KOPT-K1 (cell line): ENCODE measurements around the gene BNIP3.
"Not testable (repeated sequence)": the region's sequence is repeated elsewhere in the genome, so short reads cannot be mapped to it uniquely, and the experiment has no call there.

Experiments used
- H3K27ac ChIP-seq: fragments of 200-600 bp; sonication (generic); 2 replicates; pipeline ENCODE4 v1.5.1; 2016; ENCODE audit warnings: antibody characterized with exemption, mild to moderate bottlenecking, low read depth, low read length; ENCODE audit not compliant: poor library complexity, severe bottlenecking
- H3K36me3 ChIP-seq: fragments of 200-600 bp; sonication (generic); 2 replicates; pipeline ENCODE4 v1.5.1; 2017; ENCODE audit warnings: antibody characterized with exemption, mild to moderate bottlenecking, low read length, moderate library complexity; ENCODE audit not compliant: insufficient read depth
- H3K9me3 ChIP-seq: fragments of 200-600 bp; sonication (generic); 2 replicates; pipeline ENCODE4 v1.5.1; 2017; ENCODE audit warnings: antibody characterized with exemption, low read length, mild to moderate bottlenecking; ENCODE audit not compliant: insufficient read depth, poor library complexity, severe bottlenecking

BNIP3 gene

DNA sequence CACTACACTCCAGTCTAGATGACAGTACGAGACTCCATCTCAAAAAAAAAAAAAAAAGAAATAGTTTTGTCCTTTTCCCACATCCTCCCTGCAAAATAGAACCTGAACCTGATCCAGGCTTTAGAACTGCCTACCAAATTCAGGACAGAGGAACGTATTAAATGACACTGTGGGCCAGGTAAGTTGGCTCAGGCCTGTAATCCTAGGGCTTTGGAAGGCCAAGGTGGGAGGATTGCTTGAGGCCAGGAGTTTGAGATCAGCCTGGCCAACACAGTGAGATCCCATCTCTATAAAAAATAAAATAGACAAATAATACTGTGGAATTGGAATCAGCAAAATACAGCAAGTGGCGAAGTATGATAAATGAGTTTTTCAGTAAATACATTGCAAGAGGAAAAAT is 10.0 kb upstream of the BNIP3 start:
- H3K36me3 ChIP-seq, result no peaks in the 10 kb centered on the region

GRCh38 chr10:131987786-131988185 is 6.1 kb upstream of the BNIP3 start:
- peaks cover 22% of the 10 kb centered on the region for H3K9me3 ChIP-seq
- not testable (repeated sequence) for H3K27ac ChIP-seq, H3K36me3 ChIP-seq

More for the DNA sequence above, 10.0 kb upstream of the BNIP3 start:
- Histone ChIP-seq H3K9me3 (peaks cover 7% of the 10 kb centered on the region), H3K27ac (no peak overlapping the region)

DNA sequence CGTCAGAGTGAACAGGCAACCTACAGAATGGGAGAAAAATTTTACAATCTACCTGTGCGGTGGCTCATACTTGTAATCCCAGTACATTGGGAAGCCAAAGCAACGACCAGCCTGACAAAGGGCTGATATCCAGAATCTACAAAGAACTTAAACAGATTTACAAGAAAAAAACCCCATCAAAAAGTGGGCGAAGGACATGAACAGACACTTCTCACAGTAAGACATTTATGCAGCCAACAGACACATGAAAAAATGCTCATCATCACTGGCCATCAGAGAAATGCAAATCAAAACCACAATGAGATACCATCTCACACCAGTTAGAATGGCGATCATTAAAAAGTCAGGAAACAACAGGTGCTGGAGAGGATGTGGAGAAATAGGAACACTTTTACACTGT is 5.6 kb upstream of the BNIP3 start:
- not testable (repeated sequence) for H3K27ac ChIP-seq, H3K36me3 ChIP-seq
- H3K9me3 ChIP-seq, result peaks cover 22% of the 10 kb centered on the region

- peaks cover 22% of the 10 kb centered on the region for H3K9me3 ChIP-seq
- H3K36me3 ChIP-seq, H3K27ac ChIP-seq: not testable (repeated sequence)
Measured at GRCh38 chr10:131986851-131987250, 5.1 kb upstream of the BNIP3 start.

DNA sequence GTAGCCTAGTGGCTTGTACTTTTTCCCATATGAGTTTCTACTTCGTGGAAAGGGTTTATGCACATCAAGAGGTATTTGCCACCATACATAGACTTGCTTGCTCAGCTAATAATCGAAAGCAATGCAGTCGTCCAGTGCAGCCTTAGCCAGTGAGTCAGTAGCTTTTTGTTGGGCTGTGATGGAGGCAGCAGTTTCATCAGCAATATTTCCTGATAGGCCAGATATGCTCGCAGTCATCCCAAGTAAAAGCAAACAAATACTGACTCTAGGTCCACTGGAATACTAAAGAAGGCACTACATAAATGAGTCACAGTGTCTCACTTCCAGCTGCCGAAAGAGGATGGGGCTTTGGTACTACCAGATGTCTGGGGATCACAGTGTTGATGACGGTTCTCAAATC is 2.1 kb upstream of the BNIP3 start:
- Histone ChIP-seq H3K9me3 (peaks cover 22% of the 10 kb centered on the region), H3K36me3 (peaks cover 11% of the 10 kb centered on the region), H3K27ac (no peak overlapping the region)

- peaks cover 22% of the 10 kb centered on the region for H3K9me3 ChIP-seq
- peaks cover 21% of the 10 kb centered on the region for H3K36me3 ChIP-seq
- H3K27ac ChIP-seq, result peak overlapping the region; percentile 56
Measured at GRCh38 chr10:131982796-131983195, 1.1 kb upstream of the BNIP3 start.

- peaks cover 20% of the 10 kb centered on the region for H3K9me3 ChIP-seq
- peak overlapping the region; percentile 56 for H3K27ac ChIP-seq
- peaks cover 26% of the 10 kb centered on the region for H3K36me3 ChIP-seq
Measured at GRCh38 chr10:131982185-131982756, 548 bp upstream of the BNIP3 start.

DNA sequence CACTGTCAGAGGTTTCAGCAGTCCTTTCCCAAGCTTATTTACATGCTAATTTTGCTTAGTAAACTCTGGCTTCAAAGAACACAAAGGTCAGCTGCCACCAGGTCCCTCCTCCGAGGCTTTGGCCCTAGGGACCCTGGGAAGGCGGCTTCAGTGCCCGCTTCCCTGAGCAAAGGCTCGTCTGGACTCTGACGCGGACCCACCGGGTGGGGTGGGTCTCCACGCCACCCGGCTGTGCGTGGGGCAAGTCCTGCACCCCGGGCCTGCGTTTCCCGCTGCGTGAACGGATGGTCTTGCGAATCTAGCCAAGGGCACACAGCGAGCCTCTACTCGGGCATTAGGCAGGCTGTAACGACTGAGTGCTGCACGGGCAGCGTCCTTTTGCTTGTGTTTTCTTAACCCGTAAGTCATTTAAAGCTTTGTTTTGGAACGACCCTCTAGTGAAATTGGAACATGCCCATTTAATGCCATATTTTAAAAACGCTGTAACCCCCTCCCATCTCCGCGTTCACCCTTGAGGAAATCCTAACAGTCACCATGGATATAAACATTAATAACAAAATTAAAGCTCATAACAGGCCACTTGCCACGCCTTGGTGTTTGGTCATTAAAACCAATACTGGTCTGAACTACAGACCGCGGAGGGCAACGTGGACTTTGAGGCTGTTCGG is 828 bp downstream of the BNIP3 start:
- H3K36me3 ChIP-seq, result peaks cover 39% of the 10 kb centered on the region
- H3K9me3 ChIP-seq, result peaks cover 6% of the 10 kb centered on the region
- H3K27ac ChIP-seq, result peak overlapping the region; percentile 56

GRCh38 chr10:131980321-131980720 is 1.4 kb downstream of the BNIP3 start:
- Histone ChIP-seq H3K9me3 (peaks cover under 1% of the 10 kb centered on the region), H3K27ac (no peak overlapping the region), H3K36me3 (peaks cover 45% of the 10 kb centered on the region)

GRCh38 chr10:131979821-131980270 is 1.9 kb downstream of the BNIP3 start:
- Histone ChIP-seq H3K9me3 (no peaks in the 10 kb centered on the region), H3K27ac (no peak overlapping the region), H3K36me3 (peaks cover 50% of the 10 kb centered on the region)

DNA sequence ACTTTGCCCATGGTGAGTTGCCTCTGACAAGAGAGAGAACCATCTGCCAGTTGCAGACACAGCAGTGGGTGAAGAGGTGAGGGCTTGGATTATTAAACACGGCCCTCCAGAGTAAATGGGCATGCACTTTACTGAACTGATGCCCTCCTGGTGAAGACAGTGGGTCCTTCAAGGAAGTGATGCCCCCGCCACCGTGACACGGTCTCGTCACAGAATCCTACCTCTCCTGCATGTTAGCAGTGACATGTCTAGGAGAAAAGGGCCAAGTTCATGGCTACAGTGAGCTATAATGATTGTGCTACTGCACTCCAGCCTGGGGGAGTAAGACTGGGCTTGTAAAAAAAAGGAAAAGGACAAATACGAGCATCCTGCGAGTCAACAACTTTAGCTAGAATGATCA is 2.4 kb downstream of the BNIP3 start:
- Histone ChIP-seq H3K36me3 (peaks cover 55% of the 10 kb centered on the region), H3K27ac (no peak overlapping the region), H3K9me3 (no peaks in the 10 kb centered on the region)

- Histone ChIP-seq H3K36me3 (peaks cover 59% of the 10 kb centered on the region), H3K9me3 (no peaks in the 10 kb centered on the region), H3K27ac (no peak overlapping the region)
Measured at GRCh38 chr10:131978851-131979250, 2.9 kb downstream of the BNIP3 start.

- H3K36me3 ChIP-seq, result peaks cover 64% of the 10 kb centered on the region
- H3K27ac ChIP-seq, result no peak overlapping the region
Measured at GRCh38 chr10:131978366-131978765, 3.4 kb downstream of the BNIP3 start.

DNA sequence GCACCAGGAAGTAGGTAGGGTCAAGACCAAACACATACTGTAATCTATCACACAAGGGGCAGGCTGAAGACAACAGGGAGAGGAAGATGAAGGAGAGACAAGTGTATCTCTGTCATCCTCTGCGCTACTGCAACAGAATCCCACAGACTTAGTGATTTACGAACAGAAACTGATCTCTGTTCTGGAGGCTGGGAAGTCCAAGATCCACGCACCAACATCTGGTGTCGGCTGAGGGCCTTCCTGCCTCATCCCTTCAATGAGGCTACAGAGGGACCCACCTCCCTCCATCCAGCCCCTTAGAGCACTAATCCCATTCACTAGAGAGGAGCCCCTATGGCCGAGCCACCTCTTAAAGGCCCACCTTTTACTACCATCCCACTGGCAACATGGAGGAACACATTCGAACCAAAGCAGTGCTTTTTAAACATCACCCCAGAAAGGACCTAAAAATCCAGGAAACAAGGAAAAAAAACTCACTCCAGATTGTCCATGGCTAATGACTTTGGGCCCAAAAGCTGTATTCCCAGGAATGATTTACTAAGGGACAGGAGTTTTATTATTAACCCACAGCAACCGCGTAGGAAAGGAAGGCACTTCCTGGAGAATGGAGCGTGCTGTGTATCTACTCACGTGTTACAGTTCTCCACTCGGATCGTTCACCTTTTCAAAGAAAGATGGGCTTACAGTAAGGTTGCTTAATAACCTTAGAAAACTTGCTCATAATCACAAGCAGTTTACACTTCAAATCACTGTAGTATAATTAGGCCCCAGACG is 4.2 kb downstream of the BNIP3 start:
- no peak overlapping the region for H3K27ac ChIP-seq
- no peaks in the 10 kb centered on the region for H3K9me3 ChIP-seq
- H3K36me3 ChIP-seq, result peaks cover 72% of the 10 kb centered on the region

More at GRCh38 chr10:131978366-131978765, 3.4 kb downstream of the BNIP3 start:
- H3K9me3 ChIP-seq, result no peaks in the 10 kb centered on the region

DNA sequence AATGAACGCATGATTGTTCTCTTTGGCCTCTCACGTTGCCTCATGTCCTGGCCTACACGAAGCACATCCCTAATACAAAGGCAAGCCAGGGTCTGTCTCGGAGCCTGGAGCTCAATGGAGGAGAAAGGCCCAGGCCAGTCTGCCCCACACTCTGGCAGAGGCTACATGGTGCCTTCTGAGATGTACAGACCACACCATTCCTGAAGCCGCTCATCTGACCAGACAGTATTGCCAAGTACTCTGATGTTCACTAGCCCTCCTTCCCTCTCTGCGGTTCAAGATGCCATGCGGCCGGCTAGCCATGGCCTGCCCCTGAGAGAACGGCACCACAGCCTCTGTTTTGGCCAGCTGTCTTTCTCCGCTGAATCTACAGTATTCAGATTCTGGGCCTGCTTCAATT is 5.9 kb downstream of the BNIP3 start:
- peaks cover 89% of the 10 kb centered on the region for H3K36me3 ChIP-seq
- no peaks in the 10 kb centered on the region for H3K9me3 ChIP-seq
- peak overlapping the region; percentile 17 for H3K27ac ChIP-seq
